NOMO-1 (cell line): Measurements from ENCODE around the gene EPAS1.

Source experiments
- DNase-seq, 2 experiments: peaks; one replicate each; lab custom pipeline; 2025; ENCODE audit not compliant: unreplicated experiment in 2 of 2; lab: John Stamatoyannopoulos, UW

EPAS1 gene

DNA sequence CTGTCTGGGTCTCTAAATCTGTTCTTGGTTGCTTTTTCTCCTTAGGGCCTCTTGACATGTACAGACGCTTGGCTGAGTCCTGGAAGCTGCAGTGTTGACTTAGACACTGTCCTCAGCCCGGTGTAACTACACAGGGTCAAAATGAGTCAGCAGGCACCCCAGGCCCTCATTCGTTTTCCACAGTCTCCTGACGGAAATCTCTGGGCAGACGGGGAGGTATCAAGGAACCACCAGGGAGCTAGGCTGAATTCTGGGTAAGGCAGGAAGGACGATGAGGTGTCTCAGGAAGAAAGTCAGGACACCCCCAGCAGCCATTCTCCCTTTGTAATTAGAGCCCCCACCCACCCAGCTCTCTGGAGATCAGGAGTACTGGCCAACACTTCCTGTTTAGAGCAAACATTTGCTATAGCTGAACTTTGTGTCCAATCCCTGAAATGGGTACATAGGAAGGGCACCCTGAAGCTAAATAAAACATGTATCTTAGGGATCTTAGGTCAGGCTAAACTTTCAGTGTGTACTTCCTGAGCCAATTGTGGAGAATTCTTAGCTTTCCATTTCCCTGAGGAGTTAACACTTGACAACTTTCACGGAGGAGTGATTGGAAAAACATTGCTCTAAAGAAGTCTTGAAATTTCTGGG lies 23.9 kb upstream of the EPAS1 start:
- no peak for DNase-seq

DNA sequence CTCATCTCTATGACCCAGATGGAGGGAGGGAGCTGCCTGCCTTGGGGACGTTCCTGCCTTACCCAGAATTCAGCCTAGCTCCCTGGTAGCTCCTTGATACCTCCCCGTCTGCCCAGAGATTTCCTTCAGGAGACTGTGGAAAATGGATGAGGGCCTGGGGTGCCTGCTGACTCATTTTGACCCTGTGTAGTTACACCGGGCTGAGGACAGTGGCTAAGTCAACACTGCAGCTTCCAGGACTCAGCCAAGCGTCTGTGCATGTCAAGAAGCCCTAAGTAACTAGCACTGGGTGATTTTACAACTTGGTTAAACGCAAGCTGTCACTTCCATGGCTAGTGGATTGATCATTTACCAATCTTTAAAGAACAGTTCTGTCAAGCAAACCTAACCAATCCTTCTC lies 23.3 kb upstream of the EPAS1 start:
- no peak for DNase-seq

DNA sequence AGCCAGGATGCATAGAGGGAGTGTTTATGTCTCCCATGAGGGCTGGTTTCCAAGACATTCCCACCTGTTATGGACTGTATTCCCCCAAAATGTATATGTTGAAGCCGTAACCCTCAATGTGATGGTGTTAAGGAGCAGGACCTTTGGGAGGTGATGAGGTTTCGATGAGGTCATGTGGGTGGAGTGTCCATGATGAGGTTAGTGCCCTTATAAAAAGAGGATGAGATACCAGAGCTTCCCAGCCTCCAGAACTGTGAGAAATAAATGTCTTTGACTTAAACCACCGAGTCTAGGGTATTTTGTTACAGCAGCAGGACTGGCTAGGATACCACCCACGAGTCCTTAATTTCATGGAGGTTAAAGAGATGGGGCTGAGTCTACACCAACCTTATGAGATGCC lies 22.6 kb upstream of the EPAS1 start:
- DNase-seq = no peak

DNA sequence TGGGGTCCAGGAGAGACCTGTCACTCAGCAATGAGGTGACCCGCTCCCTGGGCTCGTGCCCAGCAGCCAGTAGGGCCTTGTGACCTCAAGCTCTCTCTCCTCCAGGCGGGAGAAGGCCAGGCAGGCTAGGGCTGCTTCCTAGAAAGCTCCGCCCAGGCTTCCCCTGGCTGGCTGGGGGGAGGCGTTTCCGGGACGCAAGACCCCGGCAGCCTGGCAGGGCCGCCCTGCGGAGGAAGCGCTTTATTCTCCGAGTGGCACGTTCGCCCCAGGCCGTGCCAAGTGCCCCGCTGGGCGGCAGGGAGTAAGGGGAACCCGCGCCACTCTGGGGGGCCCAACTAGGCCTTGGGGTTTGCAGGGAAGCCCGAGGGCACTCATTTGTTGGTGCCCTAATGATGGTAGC lies 21.2 kb upstream of the EPAS1 start:
- DNase-seq = no peak

DNA sequence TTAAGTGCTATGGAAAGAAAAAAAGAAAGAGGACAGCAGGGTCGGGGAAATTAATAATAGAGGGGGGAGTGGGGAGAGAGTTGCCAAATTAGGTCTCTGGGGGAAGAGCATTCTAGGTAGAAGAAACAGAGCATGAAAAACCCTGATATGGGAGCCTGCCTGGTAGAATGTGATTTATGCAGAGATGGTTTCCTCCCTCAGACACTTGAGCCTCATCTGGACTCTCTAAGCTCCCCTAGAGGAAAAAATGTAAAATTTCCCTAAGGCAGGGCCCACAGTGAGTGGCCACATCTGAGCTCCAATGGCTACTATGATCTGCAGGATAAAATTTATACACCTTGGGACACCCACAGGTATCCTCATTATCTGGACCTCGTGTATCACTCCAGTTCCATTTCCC lies 20.6 kb upstream of the EPAS1 start:
- no peak for DNase-seq

DNA sequence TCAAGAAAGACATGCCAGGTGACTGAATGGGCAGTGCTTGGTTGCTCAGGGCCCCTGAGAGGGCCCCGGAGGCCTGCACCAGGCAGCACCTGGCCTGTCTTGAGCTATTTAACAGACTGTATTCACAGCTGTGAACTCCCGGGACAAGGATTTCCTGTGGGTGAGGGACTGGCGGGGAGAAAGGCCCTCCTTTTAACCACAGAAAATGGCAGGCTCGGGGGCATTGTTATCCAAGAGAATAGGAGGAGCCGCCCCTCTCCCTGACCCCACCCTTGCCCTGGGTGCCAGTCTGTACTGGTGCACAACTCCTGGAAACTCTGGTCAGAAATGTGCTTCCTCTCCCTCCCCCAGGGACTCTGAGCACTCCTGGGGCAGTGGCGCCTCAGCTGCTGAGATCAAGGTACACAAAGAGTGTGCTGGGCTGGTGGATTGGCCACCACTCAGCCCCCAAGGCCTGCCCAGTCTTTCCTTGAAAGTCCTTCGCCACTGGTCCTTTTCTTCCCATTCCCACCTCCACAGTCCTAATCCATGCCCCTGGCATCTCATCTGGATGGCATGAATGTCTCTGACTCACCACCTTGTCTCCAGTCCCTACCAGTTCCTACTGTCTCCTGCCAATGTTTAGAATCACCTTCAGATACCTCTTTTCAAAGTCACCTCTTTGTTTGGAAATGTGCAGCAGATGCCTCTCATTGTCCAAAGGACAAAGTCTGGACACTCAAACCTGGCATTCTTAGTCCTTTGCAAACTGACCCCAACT lies 19.6 kb upstream of the EPAS1 start:
- DNase-seq = no peak

DNA sequence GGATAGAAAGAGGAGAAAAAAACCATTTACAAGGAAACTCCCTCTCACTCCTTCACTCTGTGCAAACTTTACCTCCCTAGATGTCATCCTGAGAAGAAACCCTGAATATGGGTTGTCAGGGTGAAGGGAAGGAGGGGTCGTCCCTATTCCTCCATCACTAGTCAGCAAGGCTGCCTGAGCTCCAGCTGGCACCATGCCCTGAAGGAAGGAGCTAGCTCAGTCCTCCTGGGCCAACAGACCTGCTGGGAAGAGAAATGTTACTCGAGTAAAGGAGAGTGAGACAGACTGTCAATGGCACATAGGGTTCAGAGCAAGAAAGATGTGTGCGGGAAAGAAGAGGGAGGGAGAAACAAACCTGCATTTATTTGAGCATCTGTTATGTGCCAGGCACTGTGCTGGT lies 18.3 kb upstream of the EPAS1 start:
- DNase-seq = no peak

- DNase-seq = no peak
These were observed 15.3 kb upstream of the EPAS1 start for GRCh38 chr2:46281939-46282338.

GRCh38 chr2:46283693-46284092 lies 13.5 kb upstream of the EPAS1 start:
- no peak for DNase-seq

GRCh38 chr2:46284260-46284659 lies 12.9 kb upstream of the EPAS1 start:
- no peak for DNase-seq

DNA sequence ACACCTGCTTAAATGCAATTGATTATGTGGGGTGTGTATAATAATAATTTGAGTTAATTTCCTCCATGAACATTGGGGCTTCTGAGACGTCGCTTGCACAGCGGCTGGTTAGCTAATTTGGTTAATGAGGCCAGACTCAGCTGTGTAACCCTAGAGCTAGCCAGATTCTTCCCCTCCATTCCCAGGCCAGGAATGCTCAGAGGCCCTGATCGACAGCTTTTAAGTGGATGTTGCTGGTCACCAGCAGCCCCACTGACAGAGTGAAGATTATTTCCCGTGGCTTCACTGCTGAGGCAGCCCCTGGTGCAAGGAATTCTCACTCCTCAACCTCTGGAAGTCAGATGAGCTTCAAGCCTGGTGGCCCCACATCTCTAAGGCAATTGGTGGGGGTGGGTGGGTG lies 12.4 kb upstream of the EPAS1 start:
- DNase-seq = no peak

DNA sequence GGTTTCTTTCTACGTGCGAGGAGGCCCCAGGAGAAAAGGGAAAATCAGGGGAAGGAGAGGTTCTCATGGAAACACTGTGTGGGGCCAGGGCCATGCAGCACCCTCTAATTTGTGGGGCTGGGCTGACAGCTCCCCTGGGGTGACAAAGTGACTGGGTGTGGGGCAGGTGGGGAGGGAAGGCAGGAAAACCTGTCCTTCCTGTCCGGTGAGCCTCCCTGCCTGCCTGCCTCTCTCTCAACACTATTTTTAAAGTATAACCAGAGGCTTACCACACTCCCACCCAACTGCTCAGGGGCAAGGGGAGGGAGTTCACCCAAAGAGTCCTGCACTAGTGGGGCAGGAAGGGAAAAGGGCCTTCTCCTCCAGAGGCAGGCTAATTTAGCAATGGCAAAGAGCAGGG lies 10.5 kb upstream of the EPAS1 start:
- no peak for DNase-seq

DNA sequence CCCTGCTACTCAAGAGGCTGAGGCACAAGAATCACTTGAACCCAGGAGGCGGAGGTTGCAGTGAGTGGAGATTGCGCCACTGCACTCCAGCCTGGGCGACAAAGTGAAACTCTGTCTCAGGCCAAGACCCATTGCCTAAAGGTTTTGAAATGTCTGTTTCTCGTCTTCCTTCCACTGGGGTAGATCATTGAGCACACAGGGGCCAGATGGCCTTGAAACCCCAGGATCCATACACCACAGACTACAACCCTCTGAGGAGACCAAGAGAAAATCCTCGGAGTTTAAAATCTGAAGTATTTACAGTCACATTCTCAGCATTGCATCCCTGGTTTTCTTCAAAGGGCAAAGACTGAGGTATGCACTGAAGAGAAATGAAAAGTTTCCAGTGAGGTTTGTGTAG lies 7.1 kb upstream of the EPAS1 start:
- no peak for DNase-seq

- no peak for DNase-seq
These were observed 3.7 kb upstream of the EPAS1 start for GRCh38 chr2:46293466-46293865.

DNA sequence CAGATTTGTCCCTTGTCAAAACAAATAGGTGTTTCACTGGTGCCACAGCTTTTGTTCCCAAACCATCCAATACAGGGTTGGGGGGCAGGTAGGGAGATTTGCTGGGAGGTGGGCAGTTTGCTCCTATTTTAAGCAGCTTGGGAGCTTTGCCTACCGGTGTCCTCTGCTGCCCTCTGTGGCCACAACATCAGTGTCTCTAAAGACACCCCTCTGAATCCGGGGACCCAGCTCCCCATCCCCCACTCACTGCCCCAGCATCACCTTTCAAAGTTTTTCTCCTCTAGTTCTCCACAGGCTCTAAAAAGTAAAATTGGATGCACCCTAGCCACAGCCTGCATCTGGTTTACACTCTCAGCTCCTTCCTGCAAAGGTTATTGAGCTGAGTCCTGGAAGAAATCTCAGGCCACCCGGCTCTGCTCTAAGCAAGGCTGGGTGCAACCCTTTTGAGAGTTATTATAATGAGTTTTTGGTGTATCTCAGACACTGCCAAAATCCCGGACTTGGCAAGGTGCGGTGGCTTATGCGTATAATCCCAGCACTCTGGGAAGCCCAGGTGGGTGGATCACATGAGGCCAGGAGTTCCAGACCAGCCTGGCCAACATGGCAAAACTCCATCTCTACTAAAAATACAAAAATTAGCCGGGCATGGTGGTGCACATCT lies 2.9 kb upstream of the EPAS1 start:
- peak in 1 of 2 experiments; percentile 17 for DNase-seq

DNA sequence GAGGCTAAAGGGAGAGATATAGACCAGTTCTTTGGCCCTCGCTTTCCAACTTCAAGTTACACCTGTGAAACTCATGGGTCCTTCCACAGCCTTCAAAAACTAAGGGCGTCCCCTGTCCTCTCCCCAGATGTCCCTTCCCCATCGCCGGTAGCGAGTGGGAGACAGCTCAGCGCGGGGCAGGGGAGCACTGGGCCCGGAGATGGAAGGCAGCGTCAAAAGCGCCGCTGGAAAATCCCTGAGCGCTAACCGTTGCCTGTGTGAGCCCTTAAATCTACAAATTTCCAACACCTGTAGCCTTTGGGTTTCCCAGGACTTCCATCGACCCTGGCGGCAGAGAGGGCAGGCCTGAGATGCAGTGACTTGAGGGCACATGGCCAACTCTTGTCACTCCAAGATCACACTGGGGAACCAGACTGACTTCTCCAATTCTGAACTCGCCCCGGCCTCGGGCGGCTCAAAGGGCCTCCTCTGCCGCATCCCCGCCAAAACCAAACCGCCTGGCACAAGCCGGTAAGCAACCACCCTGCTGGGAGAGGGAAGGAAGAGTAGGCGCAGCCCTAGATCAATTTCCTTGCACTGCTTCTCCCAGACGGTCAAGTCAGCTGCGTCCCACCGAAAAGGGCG lies 879 bp upstream of the EPAS1 start:
- DNase-seq = peak; percentile 35 to 42

- DNase-seq = no peak
These were observed 502 bp downstream of the EPAS1 start for GRCh38 chr2:46297546-46298271.

GRCh38 chr2:46298272-46298521 lies 990 bp downstream of the EPAS1 start:
- no peak for DNase-seq

DNA sequence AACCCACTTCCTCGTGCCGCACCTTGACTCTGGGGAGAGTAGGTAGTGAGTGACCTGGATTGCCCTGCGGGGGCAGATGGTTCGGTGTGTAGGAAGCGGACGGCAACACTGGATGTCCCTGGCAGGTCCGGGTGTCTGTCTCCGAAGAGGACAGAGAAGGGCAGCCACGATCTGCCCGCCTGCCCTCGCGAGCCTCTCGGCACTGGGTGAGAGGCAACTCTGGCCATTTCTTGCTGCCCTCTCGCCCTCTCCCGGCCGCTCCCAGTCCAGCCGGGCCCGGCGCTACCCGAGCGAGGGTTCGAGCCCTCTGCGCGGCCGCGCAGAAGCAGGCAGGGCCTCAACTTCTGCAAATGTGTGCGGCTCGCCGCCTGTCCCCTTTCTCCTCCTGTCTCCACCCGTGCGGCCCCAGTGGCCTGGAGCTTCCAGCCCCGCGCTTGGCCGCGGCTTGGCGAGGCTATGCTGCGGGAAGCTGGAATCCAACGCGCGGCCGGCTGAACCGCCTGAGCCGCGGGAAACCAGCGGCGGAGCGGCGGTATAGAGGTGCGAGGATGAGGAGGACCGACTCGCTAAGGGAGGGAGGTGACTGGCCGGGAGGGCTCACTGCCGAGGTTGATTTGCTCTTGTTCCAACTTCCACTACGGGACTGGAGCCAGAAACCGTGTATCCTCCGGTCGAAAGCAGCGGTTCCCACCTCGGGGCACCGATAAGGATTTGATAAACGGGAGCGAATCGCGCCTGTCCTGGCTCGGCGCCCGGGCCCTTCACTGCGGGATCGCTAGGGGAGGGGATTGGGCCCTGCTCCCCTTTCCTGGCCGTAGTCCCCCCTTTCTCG lies 1.5 kb downstream of the EPAS1 start:
- peak; percentile 19 to 43 for DNase-seq
